Measurements from ENCODE around the gene CACNA1C.

DNA sequence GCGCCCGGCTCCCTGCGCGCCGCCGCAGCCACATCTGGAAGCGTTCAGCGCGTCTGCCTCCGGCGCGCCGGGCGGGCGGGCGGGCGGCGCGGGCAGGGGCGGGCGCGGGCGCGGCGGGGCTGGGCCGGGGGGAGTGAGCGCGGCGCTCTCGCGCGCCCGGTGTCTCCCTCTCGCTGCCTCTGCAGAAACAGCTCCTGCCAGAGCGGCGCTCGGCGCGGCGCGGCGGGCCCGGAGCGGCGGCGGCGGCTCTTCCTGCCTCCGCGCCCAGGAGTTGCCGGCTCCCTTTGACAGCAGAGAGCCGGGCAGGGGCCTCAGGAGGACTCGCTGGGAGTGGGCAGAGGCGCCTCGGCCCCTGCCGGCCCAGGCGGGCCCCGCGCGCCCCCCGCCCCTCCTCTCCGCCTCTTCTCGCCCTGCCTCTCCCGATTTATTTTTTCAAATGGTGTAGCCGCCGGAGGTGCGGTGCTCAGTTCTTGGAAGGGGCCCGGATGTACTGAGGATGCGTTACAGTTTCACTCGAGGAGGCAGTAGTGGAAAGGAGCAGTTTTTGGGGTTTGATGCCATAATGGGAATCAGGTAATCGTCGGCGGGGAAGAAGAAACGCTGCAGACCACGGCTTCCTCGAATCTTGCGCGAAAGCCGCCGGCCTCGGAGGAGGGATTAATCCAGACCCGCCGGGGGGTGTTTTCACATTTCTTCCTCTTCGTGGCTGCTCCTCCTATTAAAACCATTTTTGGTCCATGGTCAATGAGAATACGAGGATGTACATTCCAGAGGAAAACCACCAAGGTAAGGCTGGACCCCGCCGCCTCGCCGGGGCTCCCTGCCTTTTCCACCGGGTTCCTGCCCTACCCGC, at the start of gene CACNA1C:
- TF ChIP-seq, protein P1, sequence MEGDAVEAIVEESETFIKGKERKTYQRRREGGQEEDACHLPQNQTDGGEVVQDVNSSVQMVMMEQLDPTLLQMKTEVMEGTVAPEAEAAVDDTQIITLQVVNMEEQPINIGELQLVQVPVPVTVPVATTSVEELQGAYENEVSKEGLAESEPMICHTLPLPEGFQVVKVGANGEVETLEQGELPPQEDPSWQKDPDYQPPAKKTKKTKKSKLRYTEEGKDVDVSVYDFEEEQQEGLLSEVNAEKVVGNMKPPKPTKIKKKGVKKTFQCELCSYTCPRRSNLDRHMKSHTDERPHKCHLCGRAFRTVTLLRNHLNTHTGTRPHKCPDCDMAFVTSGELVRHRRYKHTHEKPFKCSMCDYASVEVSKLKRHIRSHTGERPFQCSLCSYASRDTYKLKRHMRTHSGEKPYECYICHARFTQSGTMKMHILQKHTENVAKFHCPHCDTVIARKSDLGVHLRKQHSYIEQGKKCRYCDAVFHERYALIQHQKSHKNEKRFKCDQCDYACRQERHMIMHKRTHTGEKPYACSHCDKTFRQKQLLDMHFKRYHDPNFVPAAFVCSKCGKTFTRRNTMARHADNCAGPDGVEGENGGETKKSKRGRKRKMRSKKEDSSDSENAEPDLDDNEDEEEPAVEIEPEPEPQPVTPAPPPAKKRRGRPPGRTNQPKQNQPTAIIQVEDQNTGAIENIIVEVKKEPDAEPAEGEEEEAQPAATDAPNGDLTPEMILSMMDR (IDR thresholded peaks at IDR 0.05): no peak; the same call in 1 of the 2 replicates
- TF ChIP-seq, protein P2, sequence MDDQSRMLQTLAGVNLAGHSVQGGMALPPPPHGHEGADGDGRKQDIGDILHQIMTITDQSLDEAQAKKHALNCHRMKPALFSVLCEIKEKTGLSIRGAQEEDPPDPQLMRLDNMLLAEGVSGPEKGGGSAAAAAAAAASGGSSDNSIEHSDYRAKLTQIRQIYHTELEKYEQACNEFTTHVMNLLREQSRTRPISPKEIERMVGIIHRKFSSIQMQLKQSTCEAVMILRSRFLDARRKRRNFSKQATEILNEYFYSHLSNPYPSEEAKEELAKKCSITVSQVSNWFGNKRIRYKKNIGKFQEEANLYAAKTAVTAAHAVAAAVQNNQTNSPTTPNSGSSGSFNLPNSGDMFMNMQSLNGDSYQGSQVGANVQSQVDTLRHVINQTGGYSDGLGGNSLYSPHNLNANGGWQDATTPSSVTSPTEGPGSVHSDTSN (IDR thresholded peaks at IDR 0.05): no peak
- TF ChIP-seq EP300 (IDR thresholded peaks at IDR 0.05; ENCODE audit: borderline replicate concordance in 1 of 2, low read depth in 1 of 2, low read length in 1 of 2) (no peak), JUND (IDR thresholded peaks at IDR 0.05) (no peak), RXRA (IDR thresholded peaks at IDR 0.05; ENCODE audit: borderline replicate concordance, low read depth) (no peak), USF2 (IDR thresholded peaks at IDR 0.05; ENCODE audit: borderline replicate concordance, low read depth, low read length) (no peak), USF1 (IDR thresholded peaks at IDR 0.05; ENCODE audit: borderline replicate concordance, low read depth) (no peak)
- TF ChIP-seq, protein P3, sequence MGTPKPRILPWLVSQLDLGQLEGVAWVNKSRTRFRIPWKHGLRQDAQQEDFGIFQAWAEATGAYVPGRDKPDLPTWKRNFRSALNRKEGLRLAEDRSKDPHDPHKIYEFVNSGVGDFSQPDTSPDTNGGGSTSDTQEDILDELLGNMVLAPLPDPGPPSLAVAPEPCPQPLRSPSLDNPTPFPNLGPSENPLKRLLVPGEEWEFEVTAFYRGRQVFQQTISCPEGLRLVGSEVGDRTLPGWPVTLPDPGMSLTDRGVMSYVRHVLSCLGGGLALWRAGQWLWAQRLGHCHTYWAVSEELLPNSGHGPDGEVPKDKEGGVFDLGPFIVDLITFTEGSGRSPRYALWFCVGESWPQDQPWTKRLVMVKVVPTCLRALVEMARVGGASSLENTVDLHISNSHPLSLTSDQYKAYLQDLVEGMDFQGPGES (IDR thresholded peaks at IDR 0.05; ENCODE audit: low read depth, low read length): no peak
